ENCODE results near the gene POMGNT2.

GRCh38 chr3:43074482-43074881 lies 31.4 kb downstream of the POMGNT2 start:
- no peak for TF ChIP-seq CTCF (IDR thresholded peaks at IDR 0.05; ENCODE audit: insufficient read depth, low read length)
- no peak for TF ChIP-seq REST (IDR thresholded peaks at IDR 0.05; ENCODE audit: insufficient replicate concordance, low read depth)
- TF ChIP-seq POLR2AphosphoS5 (IDR thresholded peaks at IDR 0.05; ENCODE audit: low read depth): no peak
